Smooth muscle cell (in vitro differentiated cells): ENCODE measurements around the gene SH2D1B. TPM values are rescaled to one million over a fixed set of nuclear protein-coding genes. Genes with fewer than 3 reads are reported as not detected.

Experiments used
- DNase-seq: peaks from one replicate; lab custom pipeline; 2025; ENCODE audit not compliant: unreplicated experiment; lab: John Stamatoyannopoulos, UW
- H2AFZ ChIP-seq: fragments of 200-600 bp; sonication (generic); 2 replicates; pipeline ENCODE4 v1.6.0; 2016; ENCODE audit warnings: antibody characterized with exemption, low read depth, mild to moderate bottlenecking
- H3F3A ChIP-seq: fragments of 200-600 bp; sonication (generic); 2 replicates; pipeline ENCODE4 v1.6.0; 2017; ENCODE audit warnings: antibody characterized with exemption, low read depth
- H3K27ac ChIP-seq: fragments of 200-600 bp; sonication (generic); 2 replicates; pipeline ENCODE4 v1.5.1; 2016; ENCODE audit warnings: low read depth, mild to moderate bottlenecking
- H3K27me3 ChIP-seq: fragments of 200-600 bp; sonication (generic); 2 replicates; pipeline ENCODE4 v1.6.1; 2016; ENCODE audit warnings: low read depth, mild to moderate bottlenecking
- H3K36me3 ChIP-seq: fragments of 200-600 bp; sonication (generic); 2 replicates; pipeline ENCODE4 v1.5.1; 2016; ENCODE audit warnings: low read depth
- H3K4me1 ChIP-seq: fragments of 200-600 bp; sonication (generic); 2 replicates; pipeline ENCODE4 v1.5.1; 2016; ENCODE audit warnings: low read depth
- H3K4me2 ChIP-seq: fragments of 200-600 bp; sonication (generic); 2 replicates; pipeline ENCODE4 v1.6.0; 2016; ENCODE audit warnings: mild to moderate bottlenecking
- H3K4me3 ChIP-seq: fragments of 200-600 bp; sonication (generic); 2 replicates; pipeline ENCODE4 v1.5.1; 2016; ENCODE audit warnings: mild to moderate bottlenecking
- H3K79me2 ChIP-seq: fragments of 200-600 bp; sonication (generic); 2 replicates; pipeline ENCODE4 v1.6.0; 2016; ENCODE audit warnings: low read depth, mild to moderate bottlenecking
- H3K9ac ChIP-seq: fragments of 200-600 bp; sonication (generic); 2 replicates; pipeline ENCODE4 v1.6.0; 2016; ENCODE audit warnings: low read depth
- H3K9me3 ChIP-seq: fragments of 200-600 bp; sonication (generic); replicated peaks from 2 replicates; pipeline ENCODE4 v1.5.1; 2016; ENCODE audit warnings: low read depth
- H4K20me1 ChIP-seq: fragments of 200-600 bp; sonication (generic); 2 replicates; pipeline ENCODE4 v1.6.0; 2016; ENCODE audit warnings: low read depth
- CTCF ChIP-seq: fragments of 200-600 bp; sonication (generic); IDR thresholded peaks from 2 replicates; pipeline ENCODE4 v1.5.1; 2017; ENCODE audit warnings: borderline replicate concordance, mild to moderate bottlenecking, antibody characterized with exemption; ENCODE audit not compliant: insufficient read depth, poor library complexity, severe bottlenecking
- WGBS: methylation state at CpG from one replicate; pipeline ENCODE4 v1.1.7; 2016; ENCODE audit warnings: low lambda C conversion rate; 5-methylcytosine and 5-hydroxymethylcytosine counted together
- polyA plus RNA-seq: library from polyadenylated mRNA; unstranded; fragments of >200 nt; fragmentation: Nextera tagmentation; extraction: Ambion mirVana; gene quantifications from 2 replicates; pipeline ENCODE4 v1.2.1, GENCODE V29; 2016
- total RNA-seq: library from RNA; depleted of rRNA; stranded (reverse); fragments of >200 nt; gene quantifications from 2 replicates; pipeline ENCODE4 v1.2.3, GENCODE V29; 2014

Gene SH2D1B
- total and polyA plus RNA-seq, 2 experiments from 2014 or later = not detected

GRCh38 chr1:162361349-162361748 lies 50.6 kb downstream of the SH2D1B start:
- no peak overlapping the region for H3K9ac ChIP-seq
- no peak for TF ChIP-seq CTCF
- no peak overlapping the region for H3K4me3 ChIP-seq
- no peaks in the 10 kb centered on the region for H3K79me2 ChIP-seq
- no peaks in the 10 kb centered on the region for H3K4me1 ChIP-seq
- H2AFZ ChIP-seq = no peak overlapping the region
- no peaks in the 10 kb centered on the region for H4K20me1 ChIP-seq
- H3F3A ChIP-seq = no peaks in the 10 kb centered on the region
- H3K27me3 ChIP-seq = no peaks in the 10 kb centered on the region
- H3K9me3 ChIP-seq = no peaks in the 10 kb centered on the region
- H3K4me2 ChIP-seq = no peak overlapping the region
- 94% methylated on average over 5 of the region's 5 CpGs for WGBS
- no peak overlapping the region for H3K27ac ChIP-seq
- H3K36me3 ChIP-seq = no peaks in the 10 kb centered on the region
- DNase-seq = no peak

- no peak overlapping the region for H3K9ac ChIP-seq
- no peaks in the 10 kb centered on the region for H3K4me1 ChIP-seq
- no peaks in the 10 kb centered on the region for H3K79me2 ChIP-seq
- TF ChIP-seq CTCF = no peak
- no peaks in the 10 kb centered on the region for H3F3A ChIP-seq
- no peaks in the 10 kb centered on the region for H3K27me3 ChIP-seq
- no peak for DNase-seq
- WGBS = 97% methylated on average over 4 of the region's 4 CpGs
- H4K20me1 ChIP-seq = no peaks in the 10 kb centered on the region
- no peak overlapping the region for H3K4me3 ChIP-seq
- no peaks in the 10 kb centered on the region for H3K9me3 ChIP-seq
- H3K4me2 ChIP-seq = no peak overlapping the region
- no peak overlapping the region for H2AFZ ChIP-seq
- H3K36me3 ChIP-seq = no peaks in the 10 kb centered on the region
- H3K27ac ChIP-seq = no peak overlapping the region
Observed at GRCh38 chr1:162360874-162361260, 51.1 kb downstream of the SH2D1B start.

GRCh38 chr1:162360237-162360873 lies 51.6 kb downstream of the SH2D1B start:
- WGBS = over 99% methylated on average over 10 of the region's 10 CpGs
- no peak overlapping the region for H2AFZ ChIP-seq
- H4K20me1 ChIP-seq = no peaks in the 10 kb centered on the region
- no peak for DNase-seq
- no peak overlapping the region for H3K27ac ChIP-seq
- no peak overlapping the region for H3K4me3 ChIP-seq
- no peak overlapping the region for H3K4me2 ChIP-seq
- H3K9ac ChIP-seq = no peak overlapping the region
- no peaks in the 10 kb centered on the region for H3K27me3 ChIP-seq
- H3K79me2 ChIP-seq = no peaks in the 10 kb centered on the region
- no peaks in the 10 kb centered on the region for H3K4me1 ChIP-seq
- H3K9me3 ChIP-seq = no peaks in the 10 kb centered on the region
- H3F3A ChIP-seq = no peaks in the 10 kb centered on the region
- no peaks in the 10 kb centered on the region for H3K36me3 ChIP-seq
- no peak for TF ChIP-seq CTCF
